ENCODE data around the gene CFAP20DC.

DNA sequence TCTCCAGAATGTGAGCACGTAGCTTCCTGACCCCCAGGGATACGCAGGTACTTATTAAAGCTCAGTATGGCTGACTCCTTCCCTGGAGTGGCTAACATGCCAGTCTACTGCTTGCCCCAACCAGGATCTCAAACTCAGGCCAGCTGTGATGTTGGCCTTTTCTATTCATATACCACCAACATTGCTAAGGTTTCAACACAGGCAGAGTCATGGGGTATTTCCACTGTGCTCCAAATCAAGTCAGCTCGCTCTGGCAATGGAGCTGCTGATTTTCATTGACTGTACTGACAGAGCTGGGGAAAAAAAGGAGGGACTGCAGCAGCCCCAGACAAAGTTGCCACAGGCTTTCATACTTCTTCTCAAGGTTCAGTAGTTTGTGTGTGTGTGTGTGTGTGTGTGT lies 87.0 kb downstream of the CFAP20DC start:
- TF ChIP-seq CTCF (IDR thresholded peaks at IDR 0.05), result no peak
- TF ChIP-seq POLR2A (IDR thresholded peaks at IDR 0.05), result no peak
- no peak for TF ChIP-seq POLR2AphosphoS5 (IDR thresholded peaks at IDR 0.05)

All from gastroesophageal sphincter (tissue), 3 donors.